ENCODE measurements around the gene SLCO6A1.
"Not testable (repeated sequence)": the region's sequence is repeated elsewhere in the genome, so short reads cannot be mapped to it uniquely, and the experiment has no call there.

The SLCO6A1 gene

GRCh38 chr5:102498271-102499034, at the start of gene SLCO6A1:
Gene SLCO6A1, minus strand, starts transcription at chr5:102499001. Its CDS starts 157 bp downstream, at chr5:102498844.
- in situ Hi-C loops (cut with MboI; ENCODE audit: low sequenced_read_pairs) = no loop called here

GRCh38 chr5:102547141-102548035, 48.6 kb upstream of the SLCO6A1 start:
- in situ Hi-C loops (cut with MboI; ENCODE audit: low sequenced_read_pairs) = no loop called here

- in situ Hi-C loops (cut with MboI; ENCODE audit: low sequenced_read_pairs) = no loop called here
Measured at GRCh38 chr5:102545175-102545574, 46.4 kb upstream of the SLCO6A1 start.

- in situ Hi-C loops (cut with MboI; ENCODE audit: low sequenced_read_pairs) = no loop called here
Measured at GRCh38 chr5:102542057-102542456, 43.3 kb upstream of the SLCO6A1 start.

- in situ Hi-C loops (cut with MboI; ENCODE audit: low sequenced_read_pairs) = no loop called here
Measured at GRCh38 chr5:102539996-102540728, 41.4 kb upstream of the SLCO6A1 start.

GRCh38 chr5:102539562-102539961, 40.8 kb upstream of the SLCO6A1 start:
- in situ Hi-C loops (cut with MboI; ENCODE audit: low sequenced_read_pairs) = no loop called here

- in situ Hi-C loops (cut with MboI; ENCODE audit: low sequenced_read_pairs) = no loop called here
Measured at GRCh38 chr5:102537011-102537410, 38.2 kb upstream of the SLCO6A1 start.

GRCh38 chr5:102536323-102536928, 37.6 kb upstream of the SLCO6A1 start:
- in situ Hi-C loops (cut with MboI; ENCODE audit: low sequenced_read_pairs) = no loop called here

GRCh38 chr5:102532123-102532522, 33.3 kb upstream of the SLCO6A1 start:
- in situ Hi-C loops (cut with MboI; ENCODE audit: low sequenced_read_pairs) = no loop called here

- in situ Hi-C loops (cut with MboI; ENCODE audit: low sequenced_read_pairs) = no loop called here
Measured at GRCh38 chr5:102531506-102531905, 32.7 kb upstream of the SLCO6A1 start.

GRCh38 chr5:102529447-102529846, 30.6 kb upstream of the SLCO6A1 start:
- in situ Hi-C loops (cut with MboI; ENCODE audit: low sequenced_read_pairs) = no loop called here

- in situ Hi-C loops (cut with MboI; ENCODE audit: low sequenced_read_pairs) = no loop called here
Measured at GRCh38 chr5:102529031-102529430, 30.2 kb upstream of the SLCO6A1 start.

- in situ Hi-C loops (cut with MboI; ENCODE audit: low sequenced_read_pairs) = no loop called here
Measured at GRCh38 chr5:102528600-102528999, 29.8 kb upstream of the SLCO6A1 start.

GRCh38 chr5:102527547-102527946, 28.7 kb upstream of the SLCO6A1 start:
- in situ Hi-C loops (cut with MboI; ENCODE audit: low sequenced_read_pairs) = no loop called here

GRCh38 chr5:102523541-102524175, 24.9 kb upstream of the SLCO6A1 start:
- in situ Hi-C loops (cut with MboI; ENCODE audit: low sequenced_read_pairs) = no loop called here

- in situ Hi-C loops (cut with MboI; ENCODE audit: low sequenced_read_pairs) = no loop called here
Measured at GRCh38 chr5:102511666-102512065, 12.9 kb upstream of the SLCO6A1 start.

- in situ Hi-C loops (cut with MboI; ENCODE audit: low sequenced_read_pairs) = not testable (repeated sequence)
Measured at GRCh38 chr5:102491261-102491914, 7.4 kb downstream of the SLCO6A1 start.

- in situ Hi-C loops (cut with MboI; ENCODE audit: low sequenced_read_pairs) = no loop called here
Measured at GRCh38 chr5:102483736-102484135, 15.1 kb downstream of the SLCO6A1 start.

GRCh38 chr5:102481054-102481715, 17.6 kb downstream of the SLCO6A1 start:
- in situ Hi-C loops (cut with MboI; ENCODE audit: low sequenced_read_pairs) = no loop called here
